HG03469 (cell line): ENCODE measurements around the gene FMNL1.

Experiments
- ATAC-seq: cut with Tn5 transposase; IDR thresholded peaks from one replicate; pipeline ENCODE4 v1.9.1; 2021; ENCODE audit warnings: mild to moderate bottlenecking, moderate library complexity, moderate number of reproducible peaks; ENCODE audit not compliant: unreplicated experiment

Gene FMNL1

GRCh38 chr17:45296833-45297124, 75.1 kb downstream of the FMNL1 start:
- ATAC-seq, result no peak
